ENCODE data around the gene RUFY2. TPM values are rescaled to one million over a fixed set of nuclear protein-coding genes. Genes with fewer than 3 reads are reported as not detected.
A peak's percentile ranks its signal among the peaks of the same experiment; 100 is the strongest.

The RUFY2 gene
- total and polyA plus RNA-seq, 2 experiments from 2014 or later = 10.3 to 17.3 TPM

- peak overlapping the region; percentile 98 for H3K27ac ChIP-seq (ENCODE audit: low read depth)
- peaks cover 58% of the 10 kb centered on the region for H3K36me3 Mint-ChIP-seq (ENCODE audit: low read depth)
These were observed 74.0 kb downstream of the RUFY2 start for GRCh38 chr10:68333058-68333395.

More at GRCh38 chr10:68333058-68333395, 74.0 kb downstream of the RUFY2 start:
- no peak for DNase-seq (ENCODE audit: low spot score)
- H3K4me3 Mint-ChIP-seq = peak overlapping the region; percentile 99
- H3K27ac Mint-ChIP-seq = peak overlapping the region; percentile 100
- no peak overlapping the region for H2AFZ ChIP-seq
- no peak for ATAC-seq
- H3K27me3 Mint-ChIP-seq (ENCODE audit: insufficient read depth, low read depth, poor library complexity) = peaks cover 28% of the 10 kb centered on the region
- H3K79me2 ChIP-seq (replicated peaks; ENCODE audit: insufficient read depth) = peaks cover 58% of the 10 kb centered on the region
- no peaks in the 10 kb centered on the region for H3K27me3 ChIP-seq (ENCODE audit: insufficient read depth)
- H3F3A ChIP-seq (replicated peaks; ENCODE audit: low read depth) = no peaks in the 10 kb centered on the region
- peaks cover 4% of the 10 kb centered on the region; the same call in 2 of the 3 replicates for H3K9me3 Mint-ChIP-seq
- TF ChIP-seq CREB1 (CRISPR knock-in tag; IDR thresholded peaks at IDR 0.05; ENCODE audit: low read depth) (no peak), POLR2AphosphoS5 (IDR thresholded peaks at IDR 0.05; ENCODE audit: low read depth) (no peak), REST (IDR thresholded peaks at IDR 0.05; ENCODE audit: unreplicated experiment) (no peak), ZNF114 (CRISPR knock-in tag; IDR thresholded peaks at IDR 0.05) (no peak), CTCF (conservative IDR thresholded peaks at IDR 0.05; ENCODE audit: low read depth in 2 of 2) (no peak), JUNB (IDR thresholded peaks at IDR 0.05; ENCODE audit: unreplicated experiment) (no peak), NANOG (IDR thresholded peaks at IDR 0.05; ENCODE audit: borderline replicate concordance) (no peak), STAT1 (IDR thresholded peaks at IDR 0.05; ENCODE audit: unreplicated experiment) (no peak), EZH2phosphoT487 (IDR thresholded peaks at IDR 0.05; ENCODE audit: unreplicated experiment) (no peak), EZH2 (IDR thresholded peaks at IDR 0.05; ENCODE audit: low read depth, unreplicated experiment) (no peak), ZNF462 (CRISPR knock-in tag; IDR thresholded peaks at IDR 0.05) (no peak), ZNF331 (CRISPR knock-in tag; IDR thresholded peaks at IDR 0.05; ENCODE audit: low read depth) (no peak), ETS1 (IDR thresholded peaks at IDR 0.05) (no peak)
- H3K4me1 Mint-ChIP-seq = peaks cover 53% of the 10 kb centered on the region
- peaks cover 8% of the 10 kb centered on the region; the same call in 1 of the 2 replicates for H3K36me3 ChIP-seq (ENCODE audit: insufficient read depth)
- peaks cover 32% of the 10 kb centered on the region for H3K4me1 ChIP-seq (ENCODE audit: insufficient read depth)
- no peaks in the 10 kb centered on the region for H3K9me2 ChIP-seq (ENCODE audit: insufficient read depth)
- peaks cover 44% of the 10 kb centered on the region for H4K20me1 ChIP-seq (replicated peaks; ENCODE audit: insufficient read depth)
- H3K4me3 ChIP-seq = peak overlapping the region; percentile 73
- H3K4me2 ChIP-seq = peak overlapping the region; percentile 80

Data from GM23338 (cell line).